Central memory CD4-positive, alpha-beta T cell (primary cell): ENCODE results near the gene KIAA1549.
A peak's percentile ranks its signal among the peaks of the same experiment; 100 is the strongest.

Experiments used
- DNase-seq: peaks from one replicate; pipeline ENCODE4 v3.0.0; 2022

The KIAA1549 gene

GRCh38 chr7:138903186-138903820, 77.9 kb downstream of the KIAA1549 start:
- DNase-seq, result peak; percentile 89

GRCh38 chr7:138902161-138902560, 79.0 kb downstream of the KIAA1549 start:
- no peak for DNase-seq

GRCh38 chr7:138900035-138900828, 81.0 kb downstream of the KIAA1549 start:
- DNase-seq, result no peak

- DNase-seq, result no peak
Observed at GRCh38 chr7:138898802-138899201, 82.4 kb downstream of the KIAA1549 start.

GRCh38 chr7:138898255-138898654, 82.9 kb downstream of the KIAA1549 start:
- DNase-seq, result peak; percentile 9

GRCh38 chr7:138895679-138896078, 85.5 kb downstream of the KIAA1549 start:
- no peak for DNase-seq

- no peak for DNase-seq
Observed at GRCh38 chr7:138893258-138893657, 87.9 kb downstream of the KIAA1549 start.

GRCh38 chr7:138892812-138893211, 88.4 kb downstream of the KIAA1549 start:
- no peak for DNase-seq

- no peak for DNase-seq
Observed at GRCh38 chr7:138892006-138892630, 89.1 kb downstream of the KIAA1549 start.

- no peak for DNase-seq
Observed at GRCh38 chr7:138891446-138891810, 89.8 kb downstream of the KIAA1549 start.

- DNase-seq, result no peak
Observed at GRCh38 chr7:138890499-138891445, 90.4 kb downstream of the KIAA1549 start.

GRCh38 chr7:138889582-138890498, 91.3 kb downstream of the KIAA1549 start:
- DNase-seq, result no peak

- no peak for DNase-seq
Observed at GRCh38 chr7:138887872-138888656, 93.1 kb downstream of the KIAA1549 start.

- no peak for DNase-seq
Observed at GRCh38 chr7:138887085-138887710, 94.0 kb downstream of the KIAA1549 start.

- peak; percentile 73 for DNase-seq
Observed at GRCh38 chr7:138886501-138886917, 94.7 kb downstream of the KIAA1549 start.

- DNase-seq, result no peak
Observed at GRCh38 chr7:138885383-138886147, 95.6 kb downstream of the KIAA1549 start.

- no peak for DNase-seq
Observed at GRCh38 chr7:138882249-138882648, 98.9 kb downstream of the KIAA1549 start.

GRCh38 chr7:138881579-138882188, 99.5 kb downstream of the KIAA1549 start:
- DNase-seq, result no peak
